Measurements from ENCODE around the gene SULT1A2. TPM values are rescaled to one million over a fixed set of nuclear protein-coding genes. Genes with fewer than 3 reads are reported as not detected.

Gene SULT1A2
- polyA plus RNA-seq, 1 donor (not counting 4 experiments of a cell fraction or from before 2014, with no cell fraction given): not detected

DNA sequence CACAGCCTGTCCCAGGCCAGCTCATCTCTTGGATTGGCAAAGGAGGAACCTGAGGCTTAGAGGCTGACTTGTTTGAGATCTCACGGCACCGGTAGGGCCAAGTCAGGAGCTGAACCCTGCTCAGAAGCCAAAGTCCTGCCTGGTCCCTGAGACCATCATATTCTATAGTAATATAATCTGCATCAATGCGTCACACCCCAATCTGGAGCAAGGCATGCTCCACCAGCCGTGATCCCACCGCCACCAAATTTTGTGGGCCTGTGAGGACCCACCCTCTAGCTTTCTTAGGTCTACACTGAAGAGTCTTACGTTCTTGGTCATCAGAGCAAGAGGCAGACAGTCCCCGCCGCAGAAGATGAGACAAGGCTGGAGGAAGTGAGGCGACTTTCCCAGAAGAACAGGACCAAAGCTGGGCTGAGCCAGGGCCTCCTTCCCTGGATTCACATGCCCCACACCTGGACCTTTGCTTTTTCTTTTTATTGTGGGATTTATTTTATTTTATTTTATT, 10.3 kb upstream of the SULT1A2 start:
- dilution Hi-C loops (cut with MboI; ENCODE audit: extremely low pct_ligation_motif_present, low sequenced_read_pairs): no loop called here
- H3K9me3 ChIP-seq (ENCODE audit: control insufficient read depth, low read depth, low read length): no peaks in the 10 kb centered on the region
- no peak overlapping the region for H2AFZ ChIP-seq (ENCODE audit: control insufficient read depth, low read length)
- no peak overlapping the region for H3K4me3 ChIP-seq (ENCODE audit: control insufficient read depth in 2 of 3, extremely low read depth in 1 of 3, insufficient read depth in 2 of 3, low read depth in 1 of 3, low read length in 3 of 3)
- H3K27ac ChIP-seq (ENCODE audit: control insufficient read depth, insufficient read depth, low read length): no peak overlapping the region
- no peaks in the 10 kb centered on the region for H3K9me1 ChIP-seq (ENCODE audit: control insufficient read depth, extremely low read depth, insufficient read depth, low read length)
- H3K79me2 ChIP-seq (ENCODE audit: control insufficient read depth, insufficient read depth, low read length): no peaks in the 10 kb centered on the region
- H3K4me2 ChIP-seq (ENCODE audit: control insufficient read depth, extremely low read depth, insufficient read depth, low read depth, low read length): no peak overlapping the region
- TF ChIP-seq, protein P1, sequence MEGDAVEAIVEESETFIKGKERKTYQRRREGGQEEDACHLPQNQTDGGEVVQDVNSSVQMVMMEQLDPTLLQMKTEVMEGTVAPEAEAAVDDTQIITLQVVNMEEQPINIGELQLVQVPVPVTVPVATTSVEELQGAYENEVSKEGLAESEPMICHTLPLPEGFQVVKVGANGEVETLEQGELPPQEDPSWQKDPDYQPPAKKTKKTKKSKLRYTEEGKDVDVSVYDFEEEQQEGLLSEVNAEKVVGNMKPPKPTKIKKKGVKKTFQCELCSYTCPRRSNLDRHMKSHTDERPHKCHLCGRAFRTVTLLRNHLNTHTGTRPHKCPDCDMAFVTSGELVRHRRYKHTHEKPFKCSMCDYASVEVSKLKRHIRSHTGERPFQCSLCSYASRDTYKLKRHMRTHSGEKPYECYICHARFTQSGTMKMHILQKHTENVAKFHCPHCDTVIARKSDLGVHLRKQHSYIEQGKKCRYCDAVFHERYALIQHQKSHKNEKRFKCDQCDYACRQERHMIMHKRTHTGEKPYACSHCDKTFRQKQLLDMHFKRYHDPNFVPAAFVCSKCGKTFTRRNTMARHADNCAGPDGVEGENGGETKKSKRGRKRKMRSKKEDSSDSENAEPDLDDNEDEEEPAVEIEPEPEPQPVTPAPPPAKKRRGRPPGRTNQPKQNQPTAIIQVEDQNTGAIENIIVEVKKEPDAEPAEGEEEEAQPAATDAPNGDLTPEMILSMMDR (optimal IDR thresholded peaks at IDR 0.05 in 1 of 3, IDR thresholded peaks at IDR 0.05 in 1 of 3, conservative IDR thresholded peaks at IDR 0.05 in 1 of 3; ENCODE audit: extremely low read depth in 1 of 3, insufficient read depth in 2 of 3, low read length in 3 of 3): no peak
- TF ChIP-seq EZH2 (IDR thresholded peaks at IDR 0.05; ENCODE audit: low read length): no peak
- H3K36me3 ChIP-seq (ENCODE audit: control insufficient read depth in 2 of 2, extremely low read depth in 1 of 2, insufficient read depth in 2 of 2, low read length in 2 of 2): no peaks in the 10 kb centered on the region
- no peaks in the 10 kb centered on the region for H3K27me3 ChIP-seq (ENCODE audit: control insufficient read depth, extremely low read depth, insufficient read depth, low read length)
- no peaks in the 10 kb centered on the region for H4K20me1 ChIP-seq (ENCODE audit: control insufficient read depth, extremely low read depth, insufficient read depth, low read length)
- DNase-seq (ENCODE audit: low read depth, low spot score) (no peak), FAIRE-seq (no peak)
- H3K9ac ChIP-seq (ENCODE audit: control insufficient read depth, extremely low read depth, insufficient read depth, low read length): no peak overlapping the region
- no peaks in the 10 kb centered on the region for H3K4me1 ChIP-seq (ENCODE audit: control insufficient read depth, extremely low read depth, insufficient read depth, low read length)

DNA sequence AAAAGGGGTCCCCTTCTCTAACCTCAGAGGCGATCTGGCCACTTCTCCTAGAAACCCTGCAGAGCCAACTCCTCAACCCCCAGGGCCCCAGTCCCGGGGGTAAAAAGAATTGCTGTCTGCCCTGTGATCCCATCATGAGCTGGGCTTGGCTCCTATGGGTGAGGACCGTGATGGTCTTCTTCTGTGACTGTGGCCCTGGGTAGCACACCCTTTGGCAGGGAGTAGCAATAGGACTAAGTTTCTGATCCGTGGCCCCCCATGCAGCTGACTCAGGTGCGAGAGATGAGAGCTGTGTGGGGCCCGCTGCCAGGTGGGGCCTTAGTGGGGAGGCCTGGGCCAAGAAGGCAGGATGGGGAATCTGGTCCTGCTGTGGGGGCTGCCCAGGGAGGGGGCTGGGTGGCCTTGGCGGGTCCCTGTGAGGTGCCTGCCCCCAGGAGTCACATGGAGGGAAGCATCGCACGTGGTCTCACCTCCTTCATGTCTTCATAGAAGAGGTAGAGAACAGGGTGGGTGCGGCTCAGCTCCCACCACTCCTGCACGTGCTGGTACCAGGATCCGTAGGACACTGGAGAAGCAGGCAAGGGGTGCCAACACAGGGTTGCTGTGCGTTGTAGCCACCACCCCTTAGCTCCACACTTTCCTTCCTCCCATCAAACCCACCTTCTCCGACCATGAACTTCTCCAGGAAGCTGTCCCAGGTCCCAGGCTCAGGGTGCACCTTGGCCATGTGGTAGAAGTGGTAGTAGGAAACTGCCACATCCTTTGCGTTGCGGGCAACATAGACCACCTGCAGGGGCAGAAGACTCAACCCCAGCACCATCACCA, 9.7 kb upstream of the SULT1A2 start:
- dilution Hi-C loops (cut with MboI; ENCODE audit: extremely low pct_ligation_motif_present, low sequenced_read_pairs): no loop called here
- Histone ChIP-seq H3K4me2 (ENCODE audit: control insufficient read depth, extremely low read depth, insufficient read depth, low read depth, low read length) (no peak overlapping the region), H3K9me1 (ENCODE audit: control insufficient read depth, extremely low read depth, insufficient read depth, low read length) (no peaks in the 10 kb centered on the region), H3K4me3 (ENCODE audit: control insufficient read depth in 2 of 3, extremely low read depth in 1 of 3, insufficient read depth in 2 of 3, low read depth in 1 of 3, low read length in 3 of 3) (no peak overlapping the region), H3K36me3 (ENCODE audit: control insufficient read depth in 2 of 2, extremely low read depth in 1 of 2, insufficient read depth in 2 of 2, low read length in 2 of 2) (no peaks in the 10 kb centered on the region), H4K20me1 (ENCODE audit: control insufficient read depth, extremely low read depth, insufficient read depth, low read length) (no peaks in the 10 kb centered on the region), H2AFZ (ENCODE audit: control insufficient read depth, low read length) (no peak overlapping the region), H3K9me3 (ENCODE audit: control insufficient read depth, low read depth, low read length) (no peaks in the 10 kb centered on the region), H3K4me1 (ENCODE audit: control insufficient read depth, extremely low read depth, insufficient read depth, low read length) (no peaks in the 10 kb centered on the region), H3K27ac (ENCODE audit: control insufficient read depth, insufficient read depth, low read length) (no peak overlapping the region), H3K27me3 (ENCODE audit: control insufficient read depth, extremely low read depth, insufficient read depth, low read length) (no peaks in the 10 kb centered on the region), H3K9ac (ENCODE audit: control insufficient read depth, extremely low read depth, insufficient read depth, low read length) (no peak overlapping the region), H3K79me2 (ENCODE audit: control insufficient read depth, insufficient read depth, low read length) (no peaks in the 10 kb centered on the region)
- DNase-seq (ENCODE audit: low read depth, low spot score): no peak
- TF ChIP-seq, protein P1 (optimal IDR thresholded peaks at IDR 0.05 in 1 of 3, IDR thresholded peaks at IDR 0.05 in 1 of 3, conservative IDR thresholded peaks at IDR 0.05 in 1 of 3; ENCODE audit: extremely low read depth in 1 of 3, insufficient read depth in 2 of 3, low read length in 3 of 3): no peak
- no peak for TF ChIP-seq EZH2 (IDR thresholded peaks at IDR 0.05; ENCODE audit: low read length)
- no peak for FAIRE-seq

All from keratinocyte (primary cell).